Neural crest cell (in vitro differentiated cells): ENCODE measurements around the gene ATG9B. TPM values are rescaled to one million over a fixed set of nuclear protein-coding genes. Genes with fewer than 3 reads are reported as not detected.
A peak's percentile ranks its signal among the peaks of the same experiment; 100 is the strongest.

ENCODE experiments used
- DNase-seq: peaks from one replicate; pipeline ENCODE4 v3.0.0; 2021; ENCODE audit warnings: low read depth, mixed read lengths, low spot score
- H3K27ac Mint-ChIP-seq: one replicate; pipeline ENCODE4 v1.8.0; 2021; ENCODE audit warnings: mild to moderate bottlenecking, mixed read lengths; ENCODE audit not compliant: unreplicated experiment
- H3K27me3 Mint-ChIP-seq: 2 replicates; pipeline ENCODE4 v1.8.0; 2021; ENCODE audit warnings: low read depth, mild to moderate bottlenecking, mixed read lengths
- H3K36me3 Mint-ChIP-seq: 2 replicates; pipeline ENCODE4 v1.8.0; 2021; ENCODE audit warnings: low read depth, mild to moderate bottlenecking, mixed read lengths
- H3K4me1 Mint-ChIP-seq: 2 replicates; pipeline ENCODE4 v1.8.0; 2021; ENCODE audit warnings: mixed read lengths
- H3K4me3 Mint-ChIP-seq: one replicate; pipeline ENCODE4 v1.8.0; 2021; ENCODE audit warnings: mild to moderate bottlenecking, mixed read lengths
- H3K9me3 Mint-ChIP-seq: 2 replicates; pipeline ENCODE4 v1.8.0; 2021; ENCODE audit warnings: mixed read lengths
- CTCF ChIP-seq: fragments of 200-600 bp; sonication (generic); conservative IDR thresholded peaks from 2 replicates; pipeline ENCODE4 v1.5.0; 2021; ENCODE audit warnings: antibody characterized with exemption, mild to moderate bottlenecking
- total RNA-seq: library from RNA; stranded (reverse); gene quantifications from 2 replicates; pipeline ENCODE4 v1.2.1, GENCODE V29; 2021

The ATG9B gene
- total RNA-seq, 1 donor from 2014 or later, result 8.0 TPM

- Mint-ChIP-seq H3K4me1 (peaks cover 40% of the 10 kb centered on the region), H3K9me3 (no peaks in the 10 kb centered on the region), H3K27me3 (peaks cover 9% of the 10 kb centered on the region), H3K27ac (no peak overlapping the region), H3K4me3 (peak overlapping the region; percentile 38), H3K36me3 (no peaks in the 10 kb centered on the region)
- peak; percentile 95 for DNase-seq
- TF ChIP-seq CTCF, result peak; percentile 85
These were observed 35.8 kb downstream of the ATG9B start for GRCh38 chr7:150988230-150989226.

DNA sequence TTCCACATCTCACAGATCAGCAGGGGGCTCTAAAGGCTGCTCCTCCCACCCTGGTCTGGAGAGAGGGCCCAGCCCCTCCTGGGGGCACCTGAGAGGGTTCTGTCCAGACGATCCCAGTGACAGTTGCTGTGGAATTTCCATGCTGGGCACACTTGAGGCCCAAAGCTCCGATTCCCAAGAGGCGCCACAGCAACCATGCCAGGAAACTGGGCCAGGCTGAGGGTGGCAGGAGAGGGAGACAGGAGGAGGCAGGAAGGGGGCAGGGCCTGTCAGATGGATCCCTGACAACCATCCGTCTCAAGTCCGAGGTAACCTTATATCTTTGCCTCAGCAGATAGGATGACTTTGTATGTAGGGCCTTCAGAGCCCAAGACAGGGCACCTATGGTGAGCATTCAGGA lies 37.7 kb downstream of the ATG9B start:
- DNase-seq, result no peak
- H3K4me3 Mint-ChIP-seq, result no peak overlapping the region
- TF ChIP-seq CTCF, result no peak
- H3K27me3 Mint-ChIP-seq, result peaks cover 29% of the 10 kb centered on the region
- H3K36me3 Mint-ChIP-seq, result no peaks in the 10 kb centered on the region
- no peaks in the 10 kb centered on the region for H3K9me3 Mint-ChIP-seq
- H3K27ac Mint-ChIP-seq, result no peak overlapping the region
- peaks cover 33% of the 10 kb centered on the region for H3K4me1 Mint-ChIP-seq

GRCh38 chr7:150986099-150986512 lies 38.2 kb downstream of the ATG9B start:
- H3K4me3 Mint-ChIP-seq, result peak overlapping the region; percentile 61
- H3K36me3 Mint-ChIP-seq, result no peaks in the 10 kb centered on the region
- no peak overlapping the region for H3K27ac Mint-ChIP-seq
- H3K27me3 Mint-ChIP-seq, result peaks cover 33% of the 10 kb centered on the region
- DNase-seq, result peak; percentile 78
- peaks cover 31% of the 10 kb centered on the region for H3K4me1 Mint-ChIP-seq
- no peaks in the 10 kb centered on the region for H3K9me3 Mint-ChIP-seq
- peak; percentile 74 for TF ChIP-seq CTCF

DNA sequence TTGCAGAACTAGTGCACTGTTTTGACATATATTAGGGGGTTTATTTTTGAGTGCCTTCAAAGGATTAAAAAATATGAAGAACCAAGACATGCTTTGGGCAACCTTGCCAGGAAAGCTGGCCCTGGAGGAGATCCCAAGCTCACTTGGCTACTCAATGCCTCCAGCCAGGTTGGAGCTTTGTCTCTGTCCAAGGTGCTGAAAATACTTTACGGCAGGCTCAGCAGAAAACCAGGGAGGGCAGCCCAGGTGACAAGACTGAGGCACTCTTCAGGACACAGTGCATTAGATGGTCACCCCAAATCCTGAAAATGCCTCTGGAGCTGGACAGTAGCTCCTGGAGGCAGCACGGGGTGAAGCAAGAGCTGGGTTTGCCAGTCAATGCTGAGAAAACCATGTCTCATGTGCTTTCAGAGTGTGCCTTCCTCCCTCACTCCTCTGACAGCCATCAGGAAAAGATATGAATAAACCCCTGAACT lies 40.4 kb downstream of the ATG9B start:
- TF ChIP-seq CTCF, result no peak
- no peaks in the 10 kb centered on the region for H3K36me3 Mint-ChIP-seq
- H3K4me1 Mint-ChIP-seq, result peaks cover 25% of the 10 kb centered on the region
- H3K27ac Mint-ChIP-seq, result no peak overlapping the region
- peaks cover 41% of the 10 kb centered on the region for H3K27me3 Mint-ChIP-seq
- H3K9me3 Mint-ChIP-seq, result no peaks in the 10 kb centered on the region
- H3K4me3 Mint-ChIP-seq, result no peak overlapping the region
- no peak for DNase-seq

- Mint-ChIP-seq H3K27me3 (peaks cover 47% of the 10 kb centered on the region), H3K4me3 (no peak overlapping the region), H3K36me3 (no peaks in the 10 kb centered on the region), H3K27ac (no peak overlapping the region), H3K4me1 (peaks cover 23% of the 10 kb centered on the region), H3K9me3 (no peaks in the 10 kb centered on the region)
- TF ChIP-seq CTCF, result no peak
- no peak for DNase-seq
These were observed 41.9 kb downstream of the ATG9B start for GRCh38 chr7:150982351-150982750.
